Measurements from ENCODE around the gene TNS1.
A peak's percentile ranks its signal among the peaks of the same experiment; 100 is the strongest.

- TF ChIP-seq, protein P1, sequence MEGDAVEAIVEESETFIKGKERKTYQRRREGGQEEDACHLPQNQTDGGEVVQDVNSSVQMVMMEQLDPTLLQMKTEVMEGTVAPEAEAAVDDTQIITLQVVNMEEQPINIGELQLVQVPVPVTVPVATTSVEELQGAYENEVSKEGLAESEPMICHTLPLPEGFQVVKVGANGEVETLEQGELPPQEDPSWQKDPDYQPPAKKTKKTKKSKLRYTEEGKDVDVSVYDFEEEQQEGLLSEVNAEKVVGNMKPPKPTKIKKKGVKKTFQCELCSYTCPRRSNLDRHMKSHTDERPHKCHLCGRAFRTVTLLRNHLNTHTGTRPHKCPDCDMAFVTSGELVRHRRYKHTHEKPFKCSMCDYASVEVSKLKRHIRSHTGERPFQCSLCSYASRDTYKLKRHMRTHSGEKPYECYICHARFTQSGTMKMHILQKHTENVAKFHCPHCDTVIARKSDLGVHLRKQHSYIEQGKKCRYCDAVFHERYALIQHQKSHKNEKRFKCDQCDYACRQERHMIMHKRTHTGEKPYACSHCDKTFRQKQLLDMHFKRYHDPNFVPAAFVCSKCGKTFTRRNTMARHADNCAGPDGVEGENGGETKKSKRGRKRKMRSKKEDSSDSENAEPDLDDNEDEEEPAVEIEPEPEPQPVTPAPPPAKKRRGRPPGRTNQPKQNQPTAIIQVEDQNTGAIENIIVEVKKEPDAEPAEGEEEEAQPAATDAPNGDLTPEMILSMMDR (IDR thresholded peaks at IDR 0.05; ENCODE audit: low read length): peak; percentile 75
- TF ChIP-seq EZH2 (optimal IDR thresholded peaks at IDR 0.05; ENCODE audit: low read depth, low read length) (no peak), EZH2phosphoT487 (IDR thresholded peaks at IDR 0.05; ENCODE audit: low read length) (no peak)
Measured at GRCh38 chr2:217988014-217988839, 14.6 kb downstream of the TNS1 start.

Data from MM.1S (cell line).